ENCODE data around the gene SELENOM.
A peak's percentile ranks its signal among the peaks of the same experiment; 100 is the strongest.
"Not testable (repeated sequence)": the region's sequence is repeated elsewhere in the genome, so short reads cannot be mapped to it uniquely, and the experiment has no call there.

The SELENOM gene

GRCh38 chr22:31059663-31060062 is 47.7 kb downstream of the SELENOM start:
- H3K27me3 ChIP-seq (replicated peaks; ENCODE audit: control insufficient read depth, insufficient read depth, low read length); H3K4me3 ChIP-seq (ENCODE audit: low read length); H3K9ac ChIP-seq (ENCODE audit: low read length); H3K9me3 ChIP-seq (ENCODE audit: control insufficient read depth, low read length); H3K36me3 ChIP-seq (ENCODE audit: control insufficient read depth, insufficient read depth, low read length, severe bottlenecking); DNase-seq (ENCODE audit: low read depth): not testable (repeated sequence)
- H3K4me1 ChIP-seq (ENCODE audit: control insufficient read depth, insufficient read depth, low read length) = peaks cover 10% of the 10 kb centered on the region

GRCh38 chr22:31056986-31057599 is 50.3 kb downstream of the SELENOM start:
- Histone ChIP-seq H3K27me3 (replicated peaks; ENCODE audit: control insufficient read depth, insufficient read depth, low read length) (no peaks in the 10 kb centered on the region), H3K4me3 (ENCODE audit: low read length) (no peak overlapping the region), H3K9me3 (ENCODE audit: control insufficient read depth, low read length) (no peaks in the 10 kb centered on the region), H3K9ac (ENCODE audit: low read length) (no peak overlapping the region), H3K4me1 (ENCODE audit: control insufficient read depth, insufficient read depth, low read length) (peaks cover 10% of the 10 kb centered on the region), H3K36me3 (ENCODE audit: control insufficient read depth, insufficient read depth, low read length, severe bottlenecking) (no peaks in the 10 kb centered on the region)
- no peak for DNase-seq (ENCODE audit: low read depth)

GRCh38 chr22:31055635-31056159 is 51.7 kb downstream of the SELENOM start:
- Histone ChIP-seq H3K9me3 (ENCODE audit: control insufficient read depth, low read length) (no peaks in the 10 kb centered on the region), H3K4me3 (ENCODE audit: low read length) (peak overlapping the region; percentile 8), H3K36me3 (ENCODE audit: control insufficient read depth, insufficient read depth, low read length, severe bottlenecking) (no peaks in the 10 kb centered on the region), H3K9ac (ENCODE audit: low read length) (peak overlapping the region; percentile 6), H3K27me3 (replicated peaks; ENCODE audit: control insufficient read depth, insufficient read depth, low read length) (no peaks in the 10 kb centered on the region), H3K4me1 (ENCODE audit: control insufficient read depth, insufficient read depth, low read length) (peaks cover 10% of the 10 kb centered on the region)
- peak; percentile 97 for DNase-seq (ENCODE audit: low read depth)

GRCh38 chr22:31055117-31055634 is 52.2 kb downstream of the SELENOM start:
- Histone ChIP-seq H3K4me3 (ENCODE audit: low read length) (peak overlapping the region; percentile 8), H3K36me3 (ENCODE audit: control insufficient read depth, insufficient read depth, low read length, severe bottlenecking) (no peaks in the 10 kb centered on the region), H3K27me3 (replicated peaks; ENCODE audit: control insufficient read depth, insufficient read depth, low read length) (no peaks in the 10 kb centered on the region), H3K9me3 (ENCODE audit: control insufficient read depth, low read length) (no peaks in the 10 kb centered on the region), H3K4me1 (ENCODE audit: control insufficient read depth, insufficient read depth, low read length) (peaks cover 10% of the 10 kb centered on the region), H3K9ac (ENCODE audit: low read length) (no peak overlapping the region)
- DNase-seq (ENCODE audit: low read depth) = no peak

Data from adipocyte (in vitro differentiated cells).